CD4-positive, alpha-beta T cell treated with Interleukin-2 at 100 ng/mL for 4 hours (primary cell): ENCODE data around the gene TSBP1.

Experiments
- DNase-seq: peaks from one replicate; pipeline ENCODE4 v3.0.0-alpha.2; 2020; ENCODE audit warnings: low spot score

TSBP1 gene, protein sequence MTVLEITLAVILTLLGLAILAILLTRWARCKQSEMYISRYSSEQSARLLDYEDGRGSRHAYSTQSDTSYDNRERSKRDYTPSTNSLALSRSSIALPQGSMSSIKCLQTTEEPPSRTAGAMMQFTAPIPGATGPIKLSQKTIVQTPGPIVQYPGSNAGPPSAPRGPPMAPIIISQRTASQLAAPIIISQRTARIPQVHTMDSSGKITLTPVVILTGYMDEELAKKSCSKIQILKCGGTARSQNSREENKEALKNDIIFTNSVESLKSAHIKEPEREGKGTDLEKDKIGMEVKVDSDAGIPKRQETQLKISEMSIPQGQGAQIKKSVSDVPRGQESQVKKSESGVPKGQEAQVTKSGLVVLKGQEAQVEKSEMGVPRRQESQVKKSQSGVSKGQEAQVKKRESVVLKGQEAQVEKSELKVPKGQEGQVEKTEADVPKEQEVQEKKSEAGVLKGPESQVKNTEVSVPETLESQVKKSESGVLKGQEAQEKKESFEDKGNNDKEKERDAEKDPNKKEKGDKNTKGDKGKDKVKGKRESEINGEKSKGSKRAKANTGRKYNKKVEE

DNA sequence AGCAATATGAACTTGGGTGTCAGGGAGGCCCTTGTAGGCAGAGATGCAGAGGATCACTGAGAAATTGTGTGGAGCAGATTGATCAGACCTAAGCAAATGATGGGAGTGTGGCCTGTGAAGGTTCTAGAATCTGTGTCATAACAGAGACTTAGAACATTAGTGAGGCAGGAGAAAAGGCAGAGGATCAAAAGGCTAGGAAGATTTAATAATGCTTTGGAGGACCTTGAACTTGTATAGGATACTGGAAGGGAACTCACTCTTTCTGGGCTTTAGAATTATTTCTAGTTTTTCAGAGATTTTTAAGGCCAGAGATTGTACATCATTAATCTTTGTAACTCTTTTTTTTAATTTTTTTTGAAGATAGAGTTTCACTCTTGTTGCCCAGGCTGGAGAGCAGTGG lies at the start of gene TSBP1:
TSS of gene TSBP1 (minus strand) at position 101 of the 400 bp plus-strand sequence. CDS start 197 bp downstream, outside the sequence.
- no peak for DNase-seq

DNA sequence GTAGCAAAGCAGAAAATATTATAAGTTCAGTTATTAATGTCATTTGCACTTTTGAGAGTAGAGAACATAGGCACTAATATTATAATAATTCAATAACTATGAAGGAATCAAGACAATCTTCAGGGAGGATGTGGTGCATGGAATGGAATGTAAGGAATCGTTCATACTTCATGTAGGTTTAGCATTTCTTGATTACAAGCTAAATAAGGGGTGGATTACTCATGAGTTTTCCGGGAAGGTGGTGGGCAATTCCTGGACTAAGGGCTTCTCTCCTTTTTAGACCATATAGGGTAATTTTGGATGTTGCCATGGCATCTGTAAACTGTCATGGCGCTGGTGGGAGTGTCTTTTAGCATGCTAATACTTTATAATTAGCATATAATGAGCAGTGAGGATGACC lies 44.3 kb upstream of the TSBP1 start:
- DNase-seq: no peak

DNA sequence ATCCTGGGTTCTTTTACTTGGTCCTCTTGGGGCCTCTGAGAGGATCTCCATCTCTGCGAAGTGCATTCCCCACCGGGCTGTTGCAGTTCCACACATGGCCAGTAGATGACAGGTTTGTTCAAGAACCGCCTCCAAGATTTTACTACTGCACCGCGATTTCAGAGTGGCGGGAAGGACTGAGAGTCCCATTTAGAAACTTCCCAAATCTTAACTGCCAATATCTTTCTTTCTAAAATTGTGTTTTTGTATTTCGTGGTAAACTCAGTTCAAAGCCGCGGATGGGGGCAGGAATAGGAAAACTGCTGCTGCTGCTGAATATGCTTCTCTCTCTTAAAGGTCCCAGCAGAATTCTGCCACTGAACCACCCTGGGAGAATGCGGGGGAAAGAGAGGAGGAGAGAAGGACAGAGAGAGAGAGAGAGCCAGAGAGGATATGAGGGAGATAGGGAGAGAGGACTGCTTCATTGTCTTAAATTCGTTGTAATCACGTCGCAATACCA lies 43.9 kb upstream of the TSBP1 start:
- DNase-seq: peak; percentile 79

DNA sequence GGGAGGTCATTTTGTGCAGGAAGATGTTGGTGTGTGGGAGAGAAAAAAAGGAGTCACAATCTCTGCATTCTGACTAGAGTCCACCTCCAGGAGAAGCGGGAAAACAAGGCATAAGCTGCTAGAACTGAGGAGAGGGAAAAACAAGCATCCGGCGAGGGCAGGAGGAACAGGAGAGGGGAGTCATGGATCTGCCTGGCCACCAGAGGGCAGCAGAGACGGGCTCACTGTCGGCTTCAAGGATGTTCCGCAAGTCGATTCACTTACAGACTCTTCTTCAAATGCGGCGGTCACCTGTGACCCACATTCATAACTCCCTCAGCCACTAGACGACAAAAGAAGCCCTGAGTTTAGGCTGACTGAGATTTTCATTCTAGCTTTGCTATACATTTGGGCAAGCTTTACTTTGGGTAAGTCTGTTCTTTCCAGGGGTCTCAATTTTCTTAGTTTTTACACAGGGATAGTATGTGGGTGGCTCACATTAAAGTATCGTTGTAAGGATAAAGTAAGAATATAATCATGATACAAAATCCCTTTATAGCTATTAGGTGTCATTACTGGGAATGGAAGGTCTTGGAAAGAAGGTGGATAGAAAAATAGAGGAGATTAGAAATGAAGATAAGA lies 41.8 kb upstream of the TSBP1 start:
- DNase-seq: peak; percentile 83

DNA sequence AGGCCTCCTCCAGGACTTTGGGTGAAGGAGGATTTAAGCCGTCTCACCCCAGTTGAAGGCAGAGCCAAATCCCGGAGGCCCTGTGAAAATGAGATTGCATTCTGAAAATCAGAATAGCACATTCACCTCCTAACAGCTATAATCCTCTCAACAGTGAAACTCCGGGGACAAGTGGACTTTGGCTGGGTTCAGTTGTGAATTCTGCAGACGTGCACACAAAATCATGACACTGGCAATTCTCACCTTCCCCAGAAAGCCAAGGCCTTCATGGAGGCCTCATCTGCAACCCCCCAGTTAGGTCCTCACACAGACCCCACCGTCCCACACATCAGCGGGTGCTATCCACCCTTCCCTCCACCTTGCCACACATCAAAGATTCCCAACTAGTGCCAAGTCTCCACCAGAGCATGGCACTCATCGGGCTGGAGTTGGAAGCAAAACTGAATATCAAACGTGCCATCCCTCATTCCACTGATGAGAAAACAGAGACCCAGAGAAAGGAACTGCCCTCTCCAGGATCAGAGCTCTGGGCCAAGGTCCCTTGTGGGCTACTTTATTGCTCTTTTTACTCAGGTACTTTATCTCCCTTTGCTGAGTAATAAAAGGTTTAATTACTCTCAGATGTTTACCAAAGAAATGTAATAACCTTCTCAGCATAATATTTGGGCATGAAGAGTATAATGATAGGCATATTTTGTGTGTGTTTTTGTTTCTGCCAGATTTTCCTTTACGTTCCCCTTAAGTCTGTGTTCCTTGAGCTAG lies 40.0 kb upstream of the TSBP1 start:
- no peak for DNase-seq

DNA sequence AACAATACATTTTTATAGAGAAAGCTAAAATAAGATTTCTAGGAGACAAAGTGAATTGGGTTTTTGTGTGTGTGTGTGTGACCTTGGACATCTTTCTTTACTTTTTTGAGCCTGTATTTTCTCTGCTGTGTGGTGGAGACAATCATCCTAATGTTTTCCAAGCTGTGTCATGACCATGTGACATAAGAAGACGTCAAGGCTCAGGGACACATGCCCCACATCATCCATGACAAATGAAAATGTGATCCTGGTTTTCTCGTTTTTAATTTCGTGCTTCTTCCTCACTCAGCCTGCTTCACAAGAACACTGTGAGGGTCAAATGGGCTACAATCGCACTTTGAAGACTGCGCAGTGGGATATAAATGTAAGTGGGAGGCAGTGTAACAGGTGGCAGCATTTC lies 39.2 kb upstream of the TSBP1 start:
- DNase-seq: no peak

DNA sequence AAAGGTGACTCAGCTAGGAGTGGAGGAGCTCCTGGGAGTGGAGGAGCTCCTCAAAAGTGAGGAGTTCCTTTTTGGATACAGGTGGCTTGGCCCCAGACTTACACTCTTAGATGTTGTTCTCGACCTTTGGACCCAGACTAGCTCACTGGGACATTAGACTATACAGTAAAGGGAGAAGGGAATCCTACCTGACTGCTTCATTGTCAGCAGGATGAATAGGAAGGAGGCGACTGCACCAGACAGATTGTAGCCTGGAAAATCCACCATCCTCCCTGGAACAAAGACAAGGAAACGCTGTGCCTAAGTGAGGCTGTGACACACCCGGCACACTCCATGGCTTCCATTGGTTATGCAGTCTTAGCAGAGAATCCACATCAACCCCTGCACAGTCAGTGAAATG lies 35.2 kb upstream of the TSBP1 start, which contains the start of gene BTNL2:
TSS of gene BTNL2 (minus strand) at position 325 of the 400 bp plus-strand sequence. CDS start at position 267, 58 bp downstream.
- no peak for DNase-seq

DNA sequence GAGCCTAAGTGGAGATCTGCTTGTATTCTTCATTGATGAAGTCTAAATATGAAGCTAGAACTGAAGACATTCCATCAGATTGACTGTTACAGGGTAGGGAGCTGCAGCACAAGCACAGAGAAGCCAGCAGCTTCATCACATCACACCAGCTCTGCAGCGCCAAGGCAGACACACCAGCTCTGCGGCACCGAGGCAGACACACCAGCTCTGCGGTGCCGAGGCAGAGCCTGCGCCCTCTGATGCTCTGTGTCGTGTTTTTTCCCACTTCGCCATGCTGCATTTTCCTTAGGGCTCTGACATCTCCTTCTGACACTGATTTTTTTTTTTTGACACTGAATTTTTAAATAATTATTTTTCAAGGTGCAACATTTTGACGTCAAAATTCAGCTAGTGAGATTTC lies 34.5 kb upstream of the TSBP1 start:
- DNase-seq: no peak

DNA sequence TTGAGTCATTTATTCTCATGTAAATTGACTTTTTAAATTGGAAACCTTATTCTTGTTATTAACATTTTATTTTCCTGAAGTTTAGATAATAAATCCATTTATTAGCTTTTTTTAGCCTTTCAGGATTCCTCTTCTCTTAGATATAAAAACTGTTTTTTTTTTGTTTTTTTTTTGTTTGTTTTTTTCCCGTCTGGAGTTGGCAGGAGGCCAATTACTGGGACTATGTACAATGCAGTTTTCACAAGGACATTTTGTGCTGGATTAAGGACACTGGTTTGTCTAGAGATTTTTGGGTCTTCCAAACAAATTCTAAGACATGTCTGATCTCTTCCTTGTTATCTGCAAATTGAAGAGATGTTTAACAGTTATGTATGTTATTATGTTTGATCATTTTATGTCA lies 34.0 kb upstream of the TSBP1 start:
- no peak for DNase-seq

DNA sequence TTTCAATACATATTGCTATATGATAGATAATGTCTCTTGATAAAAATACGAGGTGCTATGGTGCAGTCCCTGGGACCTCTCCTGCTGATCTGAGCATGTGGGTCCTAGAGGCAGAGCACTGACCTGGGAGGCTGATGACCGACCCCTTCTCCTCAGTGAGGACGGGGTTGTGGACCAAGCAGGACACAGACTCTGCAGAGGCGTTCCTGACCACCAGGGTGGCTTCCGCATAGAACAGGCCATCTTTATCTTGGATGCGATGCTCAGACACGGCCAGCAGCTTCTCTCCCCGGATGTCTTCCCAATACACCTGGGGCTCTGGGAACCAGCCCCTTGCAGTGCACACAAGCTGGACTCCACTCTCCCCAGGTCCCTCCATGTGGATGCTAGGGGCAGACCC lies 31.1 kb upstream of the TSBP1 start:
- no peak for DNase-seq

DNA sequence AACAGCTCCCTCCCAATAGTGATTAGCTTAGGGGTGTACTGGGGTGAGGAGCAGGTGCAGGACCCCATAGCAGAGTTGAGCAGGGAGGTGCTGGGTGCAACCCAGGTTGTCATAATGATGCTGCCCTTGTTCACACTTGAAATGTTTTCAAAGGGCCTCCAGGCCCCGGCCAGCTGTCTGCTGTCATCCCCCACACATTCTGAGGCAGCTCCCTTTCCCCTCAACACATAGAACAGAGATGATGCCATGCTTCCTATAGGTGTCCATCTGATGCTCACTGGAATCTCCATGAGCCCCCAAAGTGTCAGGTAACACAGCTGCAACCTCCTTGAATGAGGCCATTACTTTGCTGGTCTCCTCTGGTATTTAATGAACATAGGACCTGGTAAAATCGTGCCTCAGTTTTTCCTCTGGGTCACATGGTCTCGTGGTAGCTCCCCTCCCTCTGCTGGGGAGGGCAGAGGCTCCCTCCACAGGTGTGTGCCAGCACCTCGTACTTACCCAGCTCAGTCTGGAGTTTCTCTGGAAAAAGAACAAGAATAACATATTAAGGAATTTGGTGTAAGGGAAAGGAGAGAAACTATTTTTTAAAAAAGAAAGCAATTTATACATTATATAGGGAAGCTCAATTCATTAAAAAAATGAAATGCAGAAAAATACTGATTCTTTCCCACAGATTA lies 29.7 kb upstream of the TSBP1 start:
- no peak for DNase-seq

DNA sequence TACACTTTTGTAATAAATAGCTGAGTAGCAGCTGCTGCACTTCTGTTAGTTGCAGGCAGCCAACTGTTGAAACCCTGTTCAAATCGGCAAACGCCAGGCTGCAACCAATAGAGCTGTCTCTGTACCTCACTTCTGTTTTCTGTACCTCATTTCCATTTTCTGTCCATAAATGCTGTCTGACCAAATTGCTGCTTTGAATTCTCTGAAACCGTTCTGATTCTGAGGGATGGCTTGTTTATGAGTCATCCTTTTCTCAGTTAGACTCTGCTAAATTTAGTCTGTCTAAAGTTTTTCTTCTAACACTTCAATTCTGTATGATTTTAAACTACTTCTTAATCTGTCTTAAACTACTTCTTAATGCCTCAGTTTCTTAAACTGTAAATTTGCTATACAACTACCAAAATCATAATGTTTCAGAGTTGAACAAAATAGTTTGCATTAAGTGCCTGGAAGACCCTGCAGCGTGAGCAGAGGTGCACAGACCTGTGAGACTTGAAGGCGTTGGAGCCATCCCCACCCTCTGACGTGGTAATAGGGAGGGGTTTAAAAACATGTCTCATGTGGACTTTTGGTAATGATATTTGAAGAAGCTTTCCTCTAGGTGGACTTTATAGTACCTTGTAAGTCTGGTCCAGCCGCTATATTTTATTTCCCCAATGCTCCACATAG lies 25.7 kb upstream of the TSBP1 start:
- DNase-seq: no peak

DNA sequence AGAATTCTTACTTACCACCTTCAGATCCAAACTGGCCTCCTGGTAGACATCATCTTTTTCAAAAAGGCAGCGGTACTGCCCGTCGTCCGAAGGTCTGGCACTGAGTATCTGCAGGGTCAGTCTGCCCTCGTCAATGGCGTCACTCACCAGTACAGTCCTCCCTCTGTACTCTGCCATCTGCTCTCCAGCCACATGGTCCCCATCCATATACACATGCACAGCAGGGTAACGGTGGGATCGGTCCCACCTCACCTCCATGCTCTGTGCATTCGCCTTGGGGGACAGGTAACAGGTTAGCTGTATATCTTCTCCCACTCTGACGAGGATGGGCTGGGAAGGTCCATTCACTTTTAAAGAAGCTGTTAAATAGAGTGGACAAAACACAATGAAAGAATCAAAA lies 24.3 kb upstream of the TSBP1 start:
- no peak for DNase-seq

DNA sequence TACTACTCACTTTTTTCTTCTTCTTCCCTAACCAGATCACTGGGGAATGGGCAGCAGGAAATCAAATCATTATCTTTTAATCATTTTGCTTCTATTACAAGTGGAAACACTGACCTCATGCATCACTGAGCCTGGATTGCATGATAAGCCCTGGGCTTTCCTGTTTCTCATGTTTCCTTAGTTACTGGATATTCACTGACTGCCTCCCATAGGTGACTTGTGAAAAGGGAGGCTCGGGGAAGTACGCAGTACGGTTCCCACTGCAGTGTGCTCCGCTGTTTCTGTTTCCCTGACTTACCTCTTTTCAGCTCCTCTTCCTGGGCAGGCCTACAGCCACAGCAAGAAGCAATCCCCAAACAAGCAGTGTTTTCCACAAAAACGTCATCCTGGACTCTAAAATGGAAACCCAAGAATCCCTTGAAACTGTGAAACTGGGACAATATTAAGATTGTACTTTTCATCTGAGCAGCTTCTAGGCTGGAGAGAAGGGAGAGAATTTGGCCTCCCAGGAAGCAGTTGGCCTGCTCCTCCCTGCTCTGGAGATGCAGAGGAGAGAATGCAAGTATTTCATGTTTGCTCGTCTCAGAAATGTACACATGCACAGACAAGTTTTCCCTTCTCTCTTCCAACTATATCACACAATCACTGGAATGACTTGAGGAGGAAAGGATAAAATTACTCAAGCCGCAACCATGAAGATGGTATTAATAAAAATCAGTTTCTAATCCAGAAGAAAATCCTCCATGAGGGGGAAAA lies 22.1 kb upstream of the TSBP1 start:
- no peak for DNase-seq

DNA sequence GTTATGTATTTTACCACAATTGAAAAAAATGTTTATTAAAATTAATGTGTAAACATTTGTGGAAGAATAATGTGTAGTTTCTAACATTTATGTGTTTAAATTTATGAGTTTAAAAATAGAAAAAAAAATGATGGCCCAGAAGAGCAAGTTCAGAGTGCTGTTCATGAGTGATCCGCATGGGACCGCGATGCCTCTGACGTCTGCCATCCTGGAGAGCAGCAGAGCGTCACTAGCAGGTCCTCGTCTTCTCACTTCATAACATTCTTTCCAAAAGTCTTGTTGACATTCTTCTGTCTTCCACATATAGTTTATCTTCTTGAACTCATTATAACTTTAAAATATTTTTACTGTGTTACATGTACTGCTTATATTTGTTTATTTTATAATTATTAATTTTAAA lies 19.8 kb upstream of the TSBP1 start:
- DNase-seq: no peak

DNA sequence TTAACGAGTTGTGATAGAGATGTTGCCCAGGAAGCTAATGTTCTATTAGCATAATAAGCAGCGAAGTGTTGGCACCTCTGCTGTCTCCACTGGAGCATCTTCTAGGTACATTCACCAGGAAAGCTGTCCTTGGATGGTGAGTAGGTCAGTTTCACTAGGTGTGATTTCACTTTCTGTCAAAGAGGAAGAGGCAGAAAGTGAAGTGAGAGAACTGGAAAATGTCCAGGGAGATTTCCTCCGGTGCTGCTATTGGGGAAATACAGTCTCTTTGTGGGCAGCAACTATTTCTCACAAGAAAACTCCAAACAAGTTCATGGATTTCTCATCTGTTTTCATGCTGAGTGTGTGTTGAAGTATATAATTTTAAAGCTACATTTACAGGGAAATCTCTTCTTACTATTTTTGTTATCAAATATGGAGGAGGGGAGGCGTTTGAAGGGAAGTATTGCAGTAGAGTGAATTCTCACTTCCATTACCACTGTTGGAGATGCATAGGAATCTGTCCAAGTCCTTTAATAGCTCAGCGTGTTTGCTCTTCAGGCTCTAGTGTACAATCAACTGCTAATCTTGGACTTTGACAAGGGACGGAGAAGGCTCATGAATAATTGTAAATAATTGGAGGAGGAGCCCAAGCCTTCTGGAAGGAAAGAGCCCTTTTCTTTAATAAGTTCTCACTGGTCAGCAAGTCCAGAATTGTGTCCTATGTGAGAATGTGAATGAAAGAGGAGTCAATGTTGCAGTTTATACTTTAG lies 16.1 kb upstream of the TSBP1 start:
- DNase-seq: no peak

DNA sequence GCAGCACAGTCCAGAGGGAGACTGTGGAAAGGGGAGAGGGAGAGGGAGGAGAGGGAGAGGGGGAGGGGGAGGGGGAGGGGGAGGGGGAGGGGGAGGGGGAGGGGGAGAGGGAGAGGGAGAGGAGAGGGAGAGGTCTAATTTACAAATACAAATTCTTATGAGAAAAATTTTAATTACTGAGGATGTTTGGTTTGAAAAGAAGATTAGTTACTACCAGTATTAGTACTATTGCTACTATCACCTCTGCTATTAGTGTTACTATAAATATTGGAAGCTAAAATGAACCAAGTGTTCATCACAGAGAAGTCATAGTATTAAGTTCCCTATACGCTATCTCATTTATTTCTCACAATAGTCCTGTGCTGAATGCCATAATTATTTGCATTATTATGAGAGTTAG lies 14.3 kb upstream of the TSBP1 start:
- no peak for DNase-seq

DNA sequence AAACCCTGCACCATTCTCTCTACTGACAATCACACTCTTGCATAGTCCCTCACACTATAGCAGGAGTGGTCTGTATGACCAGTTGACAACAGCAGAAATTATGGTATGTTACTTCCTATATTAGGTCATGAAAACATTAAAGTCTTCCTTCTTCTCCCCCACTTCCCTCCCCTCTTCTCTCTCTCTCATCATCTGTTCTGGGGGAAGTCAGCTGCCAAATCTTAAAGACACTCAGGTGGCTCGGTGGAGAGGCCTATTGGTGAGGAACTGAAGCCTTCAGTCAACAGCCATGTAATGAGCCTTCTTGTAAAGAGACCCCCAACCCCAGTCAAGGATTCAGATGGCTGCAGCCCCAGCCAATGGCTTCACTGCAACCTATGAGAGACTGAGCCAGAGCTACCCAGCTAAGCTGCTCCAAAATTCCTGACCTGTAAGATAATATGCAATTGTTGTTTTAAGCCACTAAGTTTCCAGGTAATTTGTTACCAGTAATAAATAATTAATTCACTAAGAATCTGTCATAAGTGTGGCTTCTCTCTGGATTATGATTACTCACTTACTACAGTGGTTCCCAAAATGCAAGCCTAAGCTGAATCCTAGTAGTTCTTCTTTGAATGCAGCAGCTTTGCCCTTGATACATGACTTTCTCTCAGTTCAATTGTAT lies 11.2 kb upstream of the TSBP1 start:
- DNase-seq: no peak

DNA sequence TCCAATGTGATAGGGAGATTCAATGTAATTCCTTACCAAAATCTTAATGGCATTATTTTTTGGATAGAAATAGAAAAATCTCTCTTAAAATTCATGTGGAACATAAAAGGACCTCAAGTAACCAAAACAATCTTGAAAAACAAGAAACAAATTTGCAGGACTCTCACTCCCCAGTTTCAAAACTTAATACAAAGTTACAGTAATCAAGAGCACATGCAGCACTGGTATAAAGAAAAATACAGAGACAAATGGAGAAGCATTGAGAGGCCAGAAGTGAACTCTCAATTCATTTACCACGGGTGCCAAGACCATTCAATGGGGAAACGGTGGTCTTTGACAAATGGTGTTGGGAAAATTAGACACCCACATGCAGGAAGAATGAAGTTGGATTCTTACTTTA lies 7.8 kb upstream of the TSBP1 start:
- DNase-seq: no peak
